BJ (cell line): ENCODE data around the gene TBCCD1. TPM values are rescaled to one million over a fixed set of nuclear protein-coding genes. Genes with fewer than 3 reads are reported as not detected.

Source experiments
- CTCF ChIA-PET: fragments of 350-600 bp; formaldehyde crosslinking; extraction: SDS; loops from one replicate; lab custom pipeline; 2021; ENCODE audit warnings: antibody characterized with exemption, inconsistent platforms; lab: Yijun Ruan, JAX
- POLR2A ChIA-PET: fragments of 300-600 bp; sonication (Branson Sonifier 250); formaldehyde crosslinking; extraction: SDS; loops from one replicate; lab custom pipeline; 2021; ENCODE audit warnings: antibody characterized with exemption; lab: Charles Lee
- DNase-seq: peaks from one replicate; pipeline ENCODE4 v3.0.0-alpha.2; 2011; ENCODE audit warnings: low read depth
- H3K27me3 ChIP-seq: 2 replicates; pipeline ENCODE4 v1.6.0; 2011; ENCODE audit warnings: low read length; ENCODE audit not compliant: control insufficient read depth, insufficient read depth
- H3K36me3 ChIP-seq: 2 replicates; pipeline ENCODE4 v1.5.1; 2011; ENCODE audit warnings: low read length; ENCODE audit not compliant: control insufficient read depth, insufficient read depth
- H3K4me3 ChIP-seq: 2 replicates; pipeline ENCODE4 v1.5.1; 2011; ENCODE audit warnings: low read depth, mild to moderate bottlenecking, control low read depth, low read length
- CTCF ChIP-seq: IDR thresholded peaks from 2 replicates; pipeline ENCODE4 v1.5.1; 2011; ENCODE audit warnings: low read depth, mild to moderate bottlenecking, control low read depth, inconsistent platforms, low read length, moderate library complexity; ENCODE audit not compliant: insufficient read depth
- polyA plus RNA-seq: library from polyadenylated mRNA; depleted of rRNA; stranded (reverse); fragments of >200 nt; gene quantifications from 2 replicates; pipeline ENCODE4 v1.2.3, GENCODE V29; 2011

The TBCCD1 gene
- polyA plus RNA-seq, 1 experiment: 8.3 TPM

- Histone ChIP-seq H3K4me3 (no peak overlapping the region), H3K27me3 (peaks cover 3% of the 10 kb centered on the region), H3K36me3 (no peaks in the 10 kb centered on the region)
- no peak for TF ChIP-seq CTCF
- CTCF ChIA-PET: interaction anchor here (0.8 to 14.1 kb wide), 15 partner anchors 11 to 1101 kb away, joined by 3 to 196 read pairs (median 6); partner anchors contain the start of genes DNAJB11 and RFC4
- POLR2A ChIA-PET: no interaction called here
- no peak for DNase-seq
Observed at GRCh38 chr3:186613637-186614265, 46.6 kb upstream of the TBCCD1 start.

GRCh38 chr3:186612721-186613636 lies 45.8 kb upstream of the TBCCD1 start, which contains the start of gene AHSG:
Gene AHSG, plus strand, starts transcription at chr3:186613060. Its CDS starts 82 bp downstream, at chr3:186613142.
- no peak within 1 kb of the TSS for H3K4me3 ChIP-seq
- DNase-seq: no peak
- peaks cover 3% of the 10 kb centered on the region; the same call in 1 of the 2 replicates for H3K27me3 ChIP-seq
- no peaks in the 10 kb centered on the region for H3K36me3 ChIP-seq
- no peak for TF ChIP-seq CTCF
- POLR2A ChIA-PET: no interaction called here
- CTCF ChIA-PET: interaction anchor here (2.0 to 14.1 kb wide), 3 partner anchors 10 to 1102 kb away, joined by 5 to 196 read pairs (median 51); no protein-coding TSS in a partner anchor

GRCh38 chr3:186612065-186612464 lies 44.9 kb upstream of the TBCCD1 start:
- TF ChIP-seq CTCF: no peak

GRCh38 chr3:186609247-186609868 lies 42.2 kb upstream of the TBCCD1 start:
- DNase-seq: no peak
- no peaks in the 10 kb centered on the region for H3K36me3 ChIP-seq
- CTCF ChIA-PET: interaction anchor here (0.8 to 14.1 kb wide), 3 partner anchors 19 to 350 kb away, joined by 3 to 196 read pairs (median 6); no protein-coding TSS in a partner anchor
- peaks cover 3% of the 10 kb centered on the region; the same call in 1 of the 2 replicates for H3K27me3 ChIP-seq
- TF ChIP-seq CTCF: peak; percentile 24; the same call in 1 of the 2 replicates
- POLR2A ChIA-PET: no interaction called here
- no peak overlapping the region for H3K4me3 ChIP-seq

More at GRCh38 chr3:186612065-186612464, 44.9 kb upstream of the TBCCD1 start:
- CTCF ChIA-PET: interaction anchor here (14.1 kb wide), 1 partner anchor 211 kb away, joined by 196 read pairs; no protein-coding TSS in a partner anchor
- peaks cover 3% of the 10 kb centered on the region; the same call in 1 of the 2 replicates for H3K27me3 ChIP-seq
- H3K4me3 ChIP-seq: no peak overlapping the region
- no peaks in the 10 kb centered on the region for H3K36me3 ChIP-seq
- POLR2A ChIA-PET: no interaction called here
- no peak for DNase-seq
